IPS DF 19.7 (cell line): Measurements from ENCODE around the gene DMXL2.
"Not testable (repeated sequence)": the region's sequence is repeated elsewhere in the genome, so short reads cannot be mapped to it uniquely, and the experiment has no call there.

Experiments used
- DNase-seq: peaks from one replicate; pipeline ENCODE4 v3.0.0-alpha.2; 2013; ENCODE audit warnings: low read depth, low spot score

Gene DMXL2

DNA sequence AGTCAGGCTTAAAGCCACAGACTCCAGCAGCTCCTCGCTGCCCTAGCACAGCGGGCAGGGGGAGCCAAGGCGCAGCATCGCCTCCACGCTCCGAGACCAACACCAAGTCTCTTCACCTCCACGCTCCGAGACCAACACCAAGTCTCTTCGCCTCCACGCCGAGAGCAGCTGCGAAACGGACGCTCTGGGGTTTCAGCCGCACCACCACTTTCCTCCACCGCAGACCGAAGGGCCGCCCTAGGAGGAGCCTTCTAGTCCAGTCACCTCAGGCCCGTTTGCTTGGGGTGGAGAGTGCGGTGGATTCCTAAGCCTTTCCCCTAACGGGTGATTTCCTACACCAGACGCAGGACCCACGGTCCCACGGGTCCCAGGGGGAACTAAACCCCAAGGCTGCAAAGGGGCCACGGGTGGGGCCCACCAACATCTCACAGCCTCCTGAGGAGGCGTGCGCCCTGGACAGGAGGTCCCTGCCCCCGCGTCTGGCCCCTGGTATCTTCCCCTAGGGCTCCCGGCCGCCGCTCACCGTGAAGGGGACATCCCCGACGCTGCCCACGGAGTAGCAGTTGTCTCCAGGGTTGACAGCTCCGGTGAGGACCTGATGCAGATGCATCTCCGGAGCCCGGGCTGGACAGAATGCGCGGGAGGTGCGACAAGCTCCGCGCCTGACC lies 501 bp downstream of the DMXL2 start:
- DNase-seq = no peak

DNA sequence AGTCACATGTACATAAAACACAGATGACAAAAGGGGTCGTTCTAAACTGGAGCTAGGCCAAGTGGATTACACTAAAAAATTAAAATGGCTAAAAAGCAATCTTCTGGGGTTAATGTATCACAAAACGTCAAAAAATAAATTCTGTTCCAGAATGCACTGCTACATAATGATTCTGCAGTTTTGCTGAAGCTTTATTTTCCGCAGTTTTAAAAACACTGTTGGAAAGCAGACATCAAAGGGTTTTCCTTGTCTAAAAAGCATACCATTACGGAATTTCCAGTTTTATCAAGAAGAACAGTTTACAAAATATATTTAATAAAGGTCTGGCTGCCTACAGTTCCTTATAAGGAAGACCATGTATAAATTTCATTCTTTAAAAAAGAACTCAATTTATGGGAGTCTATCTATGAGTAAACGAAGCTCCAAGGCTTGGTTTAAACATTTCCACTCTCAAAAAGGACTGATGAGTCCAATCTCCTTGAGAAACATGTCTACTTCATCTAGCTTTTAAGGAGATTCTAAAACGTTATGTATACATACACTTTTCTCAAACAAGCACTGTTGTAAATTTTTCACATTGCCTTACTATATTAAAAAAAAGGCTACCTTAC lies 1.3 kb downstream of the DMXL2 start:
- no peak for DNase-seq

- no peak for DNase-seq
Measured at GRCh38 chr15:51620641-51621040, 1.9 kb downstream of the DMXL2 start.

DNA sequence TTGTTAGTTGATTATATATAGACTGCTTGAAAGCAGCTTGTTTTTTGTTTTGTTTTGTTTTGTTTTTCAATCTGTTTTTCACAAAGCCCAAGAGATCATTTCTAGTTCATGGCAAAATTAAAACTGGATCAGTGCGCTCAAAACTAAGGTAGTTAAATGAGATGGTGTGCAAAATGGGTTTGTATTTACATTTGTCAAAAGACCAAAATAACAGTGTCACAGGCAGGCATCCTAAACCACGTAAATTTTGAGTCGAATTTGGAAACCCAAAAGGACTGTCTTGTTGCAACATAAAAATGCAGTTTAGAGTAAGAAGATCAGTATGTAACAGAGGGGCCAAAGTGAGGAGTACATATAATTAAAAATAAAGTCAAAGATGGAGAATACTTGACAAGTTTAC lies 2.4 kb downstream of the DMXL2 start:
- DNase-seq = no peak

DNA sequence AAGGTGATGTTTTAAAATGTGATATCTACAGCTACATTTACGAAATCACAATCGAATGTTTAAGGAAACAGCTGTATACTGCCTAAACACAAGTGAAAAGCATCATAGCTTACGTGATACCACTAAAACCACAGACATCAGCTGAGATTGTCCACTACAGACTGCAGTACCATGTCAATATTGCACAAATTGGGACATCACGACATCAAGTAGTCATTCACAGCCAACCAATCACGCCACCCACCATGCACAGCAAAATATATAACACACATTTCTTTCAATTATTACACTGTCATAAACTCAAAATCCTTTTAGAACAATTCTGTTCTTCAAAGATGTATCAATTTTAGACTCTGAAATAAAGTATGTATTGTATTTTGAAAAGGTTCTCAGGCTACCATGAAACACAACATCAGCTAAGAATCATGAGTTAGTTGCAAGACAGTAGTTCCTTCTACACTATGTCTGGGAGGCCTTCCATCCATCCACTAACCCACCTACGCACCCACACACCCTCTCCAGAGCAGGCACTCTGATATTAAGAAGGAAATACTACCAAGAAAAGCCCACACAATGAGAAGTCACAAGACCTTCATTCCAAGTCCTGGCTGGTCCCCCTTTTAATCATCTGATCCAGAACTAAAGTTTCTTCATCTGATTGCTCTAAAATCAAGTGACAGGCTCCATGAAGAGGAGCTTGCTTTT lies 3.1 kb downstream of the DMXL2 start:
- DNase-seq = no peak

GRCh38 chr15:51617886-51618285 lies 4.7 kb downstream of the DMXL2 start:
- DNase-seq = no peak

GRCh38 chr15:51613951-51614350 lies 8.6 kb downstream of the DMXL2 start:
- no peak for DNase-seq

DNA sequence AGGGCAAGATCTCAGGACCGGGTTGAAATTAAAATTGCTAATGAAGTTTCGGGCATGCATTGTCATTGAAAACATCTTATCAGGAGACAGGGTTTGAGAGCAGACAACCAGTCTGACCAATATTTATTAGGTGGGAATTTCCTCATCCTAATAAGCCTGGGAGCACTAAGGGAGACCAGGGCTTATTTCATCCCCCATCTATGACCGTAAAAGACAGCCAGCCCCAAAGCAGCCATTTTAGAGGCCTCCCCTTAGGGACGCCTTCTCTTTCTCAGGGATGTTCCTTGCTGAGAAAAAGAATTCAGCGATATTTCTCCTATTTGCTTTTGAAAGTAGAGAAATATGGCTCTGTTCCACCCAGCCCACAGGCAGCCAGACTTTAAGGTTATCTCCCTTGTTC lies 9.9 kb downstream of the DMXL2 start:
- not testable (repeated sequence) for DNase-seq

GRCh38 chr15:51603462-51603948 lies 19.1 kb downstream of the DMXL2 start:
- DNase-seq = not testable (repeated sequence)

GRCh38 chr15:51603002-51603401 lies 19.6 kb downstream of the DMXL2 start:
- no peak for DNase-seq

DNA sequence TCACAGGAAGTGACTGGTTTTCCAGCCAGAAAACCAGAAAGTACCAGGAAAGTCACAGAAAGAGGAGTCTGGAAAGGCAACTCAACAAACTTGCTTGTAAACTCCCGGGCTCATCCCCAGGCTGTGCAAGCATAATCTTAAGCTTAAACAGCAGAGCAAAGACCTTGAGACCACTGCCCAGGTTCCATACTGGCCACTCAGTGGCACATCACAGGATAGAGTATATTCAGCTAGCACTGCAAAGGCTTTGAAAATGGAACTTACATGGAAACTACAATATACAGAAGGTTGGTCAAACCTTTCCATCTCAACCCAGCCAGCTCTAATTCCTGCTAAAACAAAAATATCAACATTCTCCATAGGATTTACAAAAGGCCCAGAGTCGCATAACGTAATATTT lies 20.1 kb downstream of the DMXL2 start:
- DNase-seq = no peak

- no peak for DNase-seq
Measured at GRCh38 chr15:51601801-51602200, 20.8 kb downstream of the DMXL2 start.

DNA sequence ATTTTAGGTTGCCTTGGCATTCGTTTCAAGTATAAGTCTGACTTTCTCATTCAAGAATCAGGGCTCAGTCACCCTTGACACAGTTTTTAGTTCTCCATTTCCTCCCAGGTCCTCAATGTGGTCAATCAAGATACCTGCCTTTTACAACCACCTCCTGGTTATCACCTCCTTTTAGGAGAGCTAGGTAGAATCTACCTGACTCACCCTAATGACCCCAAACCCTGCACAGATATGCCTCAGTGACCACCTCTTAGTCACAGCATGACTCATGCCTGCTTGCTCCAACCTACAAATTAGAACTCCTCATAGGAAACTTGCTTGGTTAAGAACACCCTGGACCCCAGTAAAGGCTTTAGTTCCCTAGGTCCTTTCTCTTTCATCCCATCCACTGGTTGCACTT lies 22.5 kb downstream of the DMXL2 start:
- no peak for DNase-seq

GRCh38 chr15:51589881-51590568 lies 32.5 kb downstream of the DMXL2 start:
- DNase-seq = no peak

- DNase-seq = no peak
Measured at GRCh38 chr15:51588966-51589365, 33.6 kb downstream of the DMXL2 start.

GRCh38 chr15:51585986-51586385 lies 36.6 kb downstream of the DMXL2 start:
- DNase-seq = no peak

GRCh38 chr15:51580982-51581381 lies 41.6 kb downstream of the DMXL2 start:
- DNase-seq = no peak

- no peak for DNase-seq
Measured at GRCh38 chr15:51580385-51580784, 42.2 kb downstream of the DMXL2 start.

DNA sequence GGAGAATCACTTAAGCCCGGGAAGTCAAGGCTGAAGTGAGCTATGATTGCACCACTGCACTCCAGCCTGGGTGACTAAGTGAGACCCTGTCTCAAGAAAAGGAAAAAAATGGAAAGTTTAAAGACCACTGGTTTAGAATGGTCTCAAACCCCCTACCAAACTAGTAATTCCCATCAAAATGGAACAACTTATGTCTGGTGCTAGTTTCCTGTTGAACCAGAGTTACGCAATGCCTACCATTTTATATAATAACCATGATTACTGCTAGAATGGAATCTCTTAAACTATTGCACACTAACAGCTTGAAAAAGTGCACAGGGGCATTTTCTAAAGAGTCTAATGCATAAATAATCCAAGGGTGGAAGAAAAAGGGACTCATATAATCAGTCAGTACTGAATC lies 43.6 kb downstream of the DMXL2 start:
- no peak for DNase-seq

DNA sequence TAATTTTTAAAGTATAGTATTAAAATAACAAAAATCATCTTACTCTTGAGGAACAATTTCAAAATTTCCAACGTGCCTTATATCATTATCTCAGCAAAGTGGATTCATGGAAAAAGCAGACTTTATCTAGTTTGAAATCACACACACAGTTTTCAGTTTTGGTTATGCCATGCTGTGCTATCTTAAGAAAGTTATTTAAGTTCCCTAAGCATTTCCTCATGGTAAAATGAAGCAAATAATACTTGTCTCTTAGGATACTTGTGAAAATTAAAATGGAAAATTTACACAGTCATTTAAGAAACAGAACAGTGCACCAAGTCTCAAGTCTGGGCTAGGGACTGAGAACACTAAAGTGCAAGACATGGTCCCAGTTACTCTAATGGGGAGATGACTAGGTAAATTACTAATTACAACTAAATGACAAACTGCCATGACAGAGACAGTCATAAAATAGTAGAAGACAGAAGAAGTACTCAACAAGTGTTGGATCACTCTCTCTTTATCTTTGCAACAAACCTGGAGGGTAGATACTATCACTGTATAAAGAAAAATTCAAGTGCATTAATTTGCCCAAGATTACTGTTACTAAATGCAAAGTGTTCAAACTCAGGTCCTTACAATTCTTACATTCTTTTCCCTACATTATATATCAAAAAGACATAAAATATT lies 44.8 kb downstream of the DMXL2 start:
- DNase-seq = no peak

DNA sequence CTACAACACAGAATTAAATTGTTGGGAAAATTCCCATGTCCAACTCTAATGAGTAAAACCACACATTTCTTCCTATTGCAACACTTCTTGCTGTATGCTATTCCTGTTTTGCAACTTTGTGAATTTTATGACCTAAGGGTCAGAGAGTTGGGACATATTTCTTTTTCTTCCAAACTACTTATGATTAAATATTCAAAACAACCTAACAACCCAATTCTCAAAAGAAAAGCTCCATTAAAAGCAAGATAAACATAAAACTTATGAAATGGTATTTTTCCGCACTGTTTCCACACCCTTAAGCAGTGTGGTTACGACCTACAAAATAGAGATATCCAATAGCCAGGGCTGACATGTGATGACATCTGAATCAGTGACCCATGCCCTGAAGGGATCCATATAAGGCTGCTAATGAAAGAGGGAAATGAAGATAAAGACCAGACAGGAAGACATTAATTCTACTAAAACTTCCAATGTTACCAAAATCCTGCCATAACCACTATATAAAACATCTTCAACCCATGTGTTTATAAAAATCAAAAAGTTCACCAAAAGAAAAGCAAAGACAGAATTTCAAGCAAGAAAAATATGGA lies 45.6 kb downstream of the DMXL2 start:
- DNase-seq = no peak
